DMS153 treated with DMSO at 0.1 percent for 48 hours (cell line): Measurements from ENCODE around the gene GLYR1.
"Not testable (repeated sequence)": the region's sequence is repeated elsewhere in the genome, so short reads cannot be mapped to it uniquely, and the experiment has no call there.

Experiments
- DNase-seq: peaks from one replicate; lab custom pipeline; 2025; ENCODE audit not compliant: unreplicated experiment; lab: John Stamatoyannopoulos, UW

The GLYR1 gene

DNA sequence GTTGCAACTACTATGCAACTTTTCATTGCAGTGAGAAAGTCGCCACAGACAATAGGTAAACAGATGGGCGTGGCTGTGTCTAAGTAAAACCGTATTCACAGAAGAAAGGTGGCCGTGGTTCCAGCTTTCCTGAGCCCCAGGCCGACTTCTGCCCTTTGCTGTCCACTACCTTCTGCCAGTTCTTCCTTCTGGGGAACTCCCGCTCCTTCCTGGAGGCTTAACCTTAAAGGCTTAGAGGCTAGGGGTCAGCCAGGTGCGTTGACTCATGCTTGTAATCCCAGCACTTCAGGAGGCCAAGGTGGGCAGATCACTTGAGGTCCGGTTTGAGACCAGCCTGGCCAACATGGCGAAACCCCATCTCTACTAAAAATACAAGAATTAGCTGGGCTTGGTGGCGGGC, 56.8 kb downstream of the GLYR1 start:
- no peak for DNase-seq

DNA sequence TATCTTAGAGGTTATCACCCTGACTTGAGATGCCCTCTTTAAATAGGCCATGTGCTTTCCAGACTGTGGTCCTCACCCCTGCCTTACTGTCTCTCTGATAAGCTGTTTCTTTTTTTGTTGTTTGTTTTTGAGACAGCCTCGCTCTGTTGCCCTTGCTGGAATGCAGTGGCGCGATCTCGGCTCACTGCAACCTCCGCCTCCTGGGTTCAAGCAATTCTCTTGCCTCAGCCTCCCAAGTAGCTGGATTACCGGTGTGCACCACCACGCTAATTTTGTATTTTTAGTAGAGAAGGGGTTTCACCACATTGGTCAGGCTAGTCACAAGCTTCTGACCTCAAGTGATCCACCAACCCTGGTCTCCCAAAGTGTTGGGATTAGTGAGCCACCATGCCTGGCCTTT, 58.2 kb downstream of the GLYR1 start:
- no peak for DNase-seq

DNA sequence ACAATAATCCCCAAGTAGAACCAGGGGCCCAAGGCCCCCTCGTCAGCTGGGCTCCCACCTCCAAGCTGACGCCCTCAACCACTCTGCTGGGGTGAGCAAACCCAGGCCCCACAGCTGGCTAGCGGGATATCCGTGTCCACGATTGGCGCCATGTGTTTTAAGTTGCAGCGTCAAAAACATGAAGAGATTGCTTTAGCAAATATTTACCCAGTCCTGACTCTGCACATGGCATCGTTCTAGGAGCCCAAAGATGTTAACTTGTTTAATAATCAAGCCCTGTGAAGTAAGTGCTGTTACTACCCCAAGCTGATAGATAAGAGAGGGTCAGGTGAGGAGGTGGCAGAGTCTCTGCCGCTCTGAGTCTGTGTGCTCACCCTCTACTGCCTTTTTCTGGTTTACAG, 58.6 kb downstream of the GLYR1 start:
- no peak for DNase-seq

DNA sequence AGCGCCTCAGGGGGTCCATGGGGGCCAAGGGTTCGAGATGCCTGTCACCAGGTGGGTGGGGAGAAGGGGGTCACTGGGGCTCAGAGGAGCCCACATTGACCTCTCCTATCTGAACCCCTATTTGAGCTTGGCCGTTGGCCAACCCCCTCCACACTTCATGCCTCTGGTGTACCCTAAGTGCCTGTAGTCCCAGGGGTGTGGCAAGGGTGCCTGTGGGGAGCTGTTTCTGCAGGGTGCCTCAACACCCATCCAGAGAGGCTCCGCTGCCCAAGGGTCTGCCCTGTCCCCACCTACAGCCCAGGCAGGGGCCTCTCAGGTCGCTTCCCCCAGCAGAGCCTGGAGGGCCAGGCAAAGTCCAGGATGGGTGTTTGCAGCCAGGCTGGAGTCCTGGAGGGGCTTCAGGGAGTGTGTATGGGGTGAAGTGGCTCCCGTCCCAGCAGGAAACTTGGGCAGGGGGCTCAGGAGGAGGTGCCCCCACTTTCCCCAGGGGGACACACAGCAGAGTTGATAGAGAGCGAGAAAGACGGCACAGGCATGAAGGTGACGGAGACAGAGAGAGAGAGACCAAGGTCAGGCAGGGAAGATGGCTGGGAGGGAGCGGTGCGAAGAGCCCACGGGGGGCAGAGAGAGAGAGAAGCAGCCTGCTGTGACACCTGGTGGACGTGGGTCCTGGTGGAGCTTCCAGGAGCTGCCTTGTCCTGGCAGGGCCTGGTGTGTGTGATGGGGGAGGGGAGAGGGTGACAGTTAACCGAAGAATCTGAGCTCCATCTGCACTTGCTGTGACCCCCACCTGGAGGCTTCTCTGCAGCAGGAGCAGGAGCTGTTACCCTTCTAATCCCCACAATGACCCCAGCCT, 59.2 kb downstream of the GLYR1 start, which contains the start of gene SEPTIN12:
Gene SEPTIN12 (minus strand): TSS at position 719 of the 856 bp plus-strand sequence. CDS start 700 bp downstream, at position 19.
- no peak for DNase-seq

DNA sequence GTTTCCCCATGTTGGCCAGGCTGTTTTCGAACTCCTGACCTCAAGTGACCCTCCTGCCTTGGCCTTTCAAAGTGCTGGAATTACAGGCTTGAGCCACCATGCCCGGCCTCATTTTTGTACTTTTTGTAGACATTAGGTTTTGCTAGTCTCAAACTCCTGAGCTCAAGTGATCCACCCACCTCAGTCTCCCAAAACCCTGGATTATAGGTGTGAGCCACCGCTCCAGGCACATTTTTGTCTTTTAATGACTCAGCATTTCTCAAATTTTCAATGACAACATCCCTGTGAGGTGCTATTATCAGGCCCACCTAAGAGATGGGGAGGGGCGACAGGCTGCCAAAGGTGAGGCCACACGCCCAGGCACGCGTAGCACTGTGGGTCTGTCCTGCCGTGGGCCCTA, 60.0 kb downstream of the GLYR1 start:
- DNase-seq: no peak

DNA sequence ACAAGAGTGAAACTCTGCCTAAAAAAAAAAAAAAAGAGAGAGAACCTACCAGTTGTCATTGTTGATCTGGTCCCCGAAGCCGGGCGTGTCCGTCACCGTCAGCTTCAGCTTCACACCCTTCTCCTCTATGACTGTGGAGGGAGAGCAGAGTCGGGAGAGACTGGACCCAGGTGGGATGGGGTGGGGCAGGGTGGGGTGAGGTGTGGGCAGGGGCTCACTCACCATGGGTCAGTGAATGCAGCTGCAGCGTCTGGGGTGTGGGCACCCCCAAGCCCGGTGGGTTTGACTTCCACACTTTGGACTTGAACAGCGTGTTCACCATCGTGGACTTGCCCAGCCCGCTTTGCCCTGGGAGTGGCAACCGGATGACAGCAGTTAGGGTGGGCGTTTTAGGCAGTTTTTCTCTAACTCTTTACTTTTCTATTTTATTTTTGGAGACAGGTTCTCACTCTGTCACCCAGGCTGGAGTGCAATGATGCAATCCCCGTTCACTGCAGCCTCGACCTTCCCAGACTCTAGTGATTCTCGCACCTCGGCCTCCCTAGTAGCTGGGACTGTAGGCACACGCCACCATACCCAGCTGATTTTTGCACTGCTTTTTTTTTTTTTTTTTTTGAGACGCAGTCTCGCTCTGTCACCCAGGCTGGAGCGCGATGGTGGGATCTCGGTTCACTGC, 61.2 kb downstream of the GLYR1 start:
- DNase-seq: no peak

DNA sequence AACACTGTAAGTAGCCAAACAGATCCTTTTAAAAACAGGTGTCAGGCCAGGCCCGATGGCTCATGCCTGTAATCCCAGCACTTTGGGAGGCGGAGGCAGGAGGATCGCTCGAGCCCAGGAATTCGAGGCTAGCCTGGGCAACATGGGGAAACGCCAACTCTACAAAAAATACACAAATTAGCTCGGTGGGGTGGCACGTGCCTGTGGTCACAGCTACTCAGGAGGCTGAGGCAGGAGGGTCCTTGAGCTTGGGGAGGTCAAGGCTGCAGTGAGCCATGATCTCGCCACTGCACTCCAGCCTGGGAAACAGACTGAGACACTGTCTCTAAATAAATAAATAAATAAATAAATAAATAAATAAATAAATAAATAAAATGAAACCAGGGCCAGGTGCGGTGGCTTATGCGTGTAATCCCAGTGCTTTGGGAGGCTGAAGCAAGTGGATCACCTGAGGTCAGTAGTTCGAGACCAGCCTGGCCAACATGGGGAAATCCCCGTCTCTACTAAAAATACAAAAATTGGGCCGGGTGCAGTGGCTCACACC, 62.6 kb downstream of the GLYR1 start:
- DNase-seq: not testable (repeated sequence)

DNA sequence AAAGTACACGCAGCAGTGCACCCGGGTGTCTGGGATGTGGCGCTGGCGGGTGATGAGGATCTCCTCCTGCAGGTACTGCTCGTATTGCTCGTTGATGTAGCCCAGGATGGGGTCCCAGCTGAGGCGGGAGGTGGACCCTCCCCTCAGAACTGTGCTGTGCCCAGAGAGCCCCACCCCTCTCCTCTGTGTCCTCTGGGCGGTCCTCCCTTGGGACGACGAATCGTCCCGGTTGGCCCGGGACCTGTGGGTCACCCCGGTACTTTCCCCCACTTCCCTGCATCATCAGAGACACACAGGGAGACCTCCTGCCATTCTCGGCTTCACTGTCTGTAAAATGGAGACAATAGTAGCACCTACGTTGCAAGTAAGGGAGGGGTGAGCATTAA, 63.1 kb downstream of the GLYR1 start:
- DNase-seq: no peak

DNA sequence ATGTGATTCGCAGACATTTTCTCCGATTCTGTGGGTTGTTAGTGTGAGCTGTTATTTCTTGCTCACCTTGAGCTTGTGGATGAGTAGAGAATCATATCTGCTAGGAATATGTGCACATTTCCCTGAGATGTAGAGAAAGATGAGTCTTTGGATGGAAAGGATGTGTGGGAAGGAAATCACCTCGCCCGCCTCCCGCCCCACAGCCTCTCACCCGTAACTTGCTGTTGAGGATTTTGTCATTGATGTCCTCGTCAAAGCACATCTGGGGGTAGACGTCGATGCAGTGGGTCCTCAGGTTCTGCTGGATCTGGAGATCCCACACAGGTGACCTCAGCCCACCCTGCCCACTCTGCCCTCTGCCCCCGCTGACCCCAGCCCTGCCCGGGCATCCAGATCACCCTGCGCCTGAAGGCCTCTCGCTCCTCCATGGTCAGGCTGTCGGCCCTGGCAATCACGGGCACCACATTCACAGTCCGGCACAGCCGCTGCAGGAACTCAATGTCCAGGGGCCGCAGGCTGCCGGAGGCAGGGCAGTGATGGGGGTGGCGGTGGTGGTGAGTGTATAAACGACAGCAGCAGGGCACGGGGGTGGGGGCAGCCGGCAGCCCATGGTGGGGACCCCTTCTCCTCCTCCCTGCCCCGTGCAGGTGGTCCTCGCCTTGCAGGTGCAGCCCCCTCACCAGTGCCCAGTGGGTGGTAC, 63.7 kb downstream of the GLYR1 start:
- DNase-seq: no peak

DNA sequence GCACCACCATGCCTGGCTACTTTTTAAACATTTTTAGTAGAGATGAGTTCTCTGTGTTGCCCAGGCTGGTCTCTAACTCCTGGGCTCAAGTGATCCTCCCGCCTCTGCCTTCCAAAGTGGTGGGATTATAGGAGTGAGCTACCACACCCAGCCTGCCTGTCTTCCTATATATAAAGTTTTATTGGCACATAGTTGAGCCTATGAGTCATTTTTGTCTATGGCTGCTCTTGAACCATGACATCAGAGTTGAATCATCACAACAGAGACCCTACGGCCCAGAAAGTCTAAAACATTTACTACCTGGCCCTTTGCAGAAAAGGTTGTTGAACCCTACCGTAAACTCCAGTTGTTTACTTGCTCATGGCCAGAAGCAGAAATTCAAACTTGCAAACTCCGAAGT, 66.9 kb downstream of the GLYR1 start:
- no peak for DNase-seq

DNA sequence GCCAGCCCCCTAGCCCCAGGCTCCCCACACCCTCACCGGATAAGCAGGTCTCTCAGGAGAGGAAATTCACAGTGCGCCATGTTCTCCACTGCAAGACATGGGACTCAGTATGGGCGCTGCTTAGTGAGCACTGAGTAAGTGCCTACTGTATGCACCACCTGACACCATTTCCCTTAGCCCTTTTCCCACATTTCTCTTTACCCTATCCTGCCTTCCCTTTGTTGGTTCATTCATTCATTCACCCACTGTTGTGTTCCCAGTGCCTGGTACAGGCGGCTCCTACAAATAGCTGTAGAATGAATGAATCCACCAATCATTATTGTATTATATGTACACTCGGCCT, 69.1 kb downstream of the GLYR1 start:
- DNase-seq: no peak

DNA sequence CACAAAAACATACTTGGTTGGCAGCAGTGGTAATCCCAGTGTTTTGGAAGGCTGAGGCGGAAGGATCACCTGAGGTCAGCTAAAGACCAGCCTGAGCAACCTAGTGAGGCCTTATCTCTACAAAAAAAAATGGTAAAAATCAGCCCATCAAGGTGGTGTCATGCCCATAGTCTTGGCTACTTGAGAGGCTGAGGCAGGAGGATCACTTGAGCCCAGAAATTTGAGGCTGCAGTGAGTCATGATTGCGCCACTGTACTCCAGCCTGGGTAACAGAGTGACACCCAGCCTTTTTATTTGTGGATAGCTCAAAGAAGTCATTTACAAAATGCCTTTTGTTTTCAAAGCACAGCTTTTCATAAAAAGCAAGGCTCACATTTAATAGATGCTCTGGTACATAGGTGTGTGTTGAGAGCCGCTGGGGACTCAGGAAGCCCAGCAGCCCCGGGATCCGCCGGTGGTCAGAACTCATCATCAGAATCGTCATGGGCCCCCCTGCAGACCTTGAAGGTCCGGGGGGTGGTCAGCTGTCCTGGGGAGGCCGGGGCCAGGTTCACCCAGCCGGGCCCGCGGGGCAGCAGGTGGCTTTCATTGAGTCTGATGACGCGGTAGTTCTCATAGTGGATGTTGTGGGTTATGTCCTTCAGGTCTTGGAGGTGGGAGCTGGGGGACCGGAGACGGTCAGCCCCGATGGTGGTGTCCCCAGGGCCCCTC, 69.6 kb downstream of the GLYR1 start:
- no peak for DNase-seq

DNA sequence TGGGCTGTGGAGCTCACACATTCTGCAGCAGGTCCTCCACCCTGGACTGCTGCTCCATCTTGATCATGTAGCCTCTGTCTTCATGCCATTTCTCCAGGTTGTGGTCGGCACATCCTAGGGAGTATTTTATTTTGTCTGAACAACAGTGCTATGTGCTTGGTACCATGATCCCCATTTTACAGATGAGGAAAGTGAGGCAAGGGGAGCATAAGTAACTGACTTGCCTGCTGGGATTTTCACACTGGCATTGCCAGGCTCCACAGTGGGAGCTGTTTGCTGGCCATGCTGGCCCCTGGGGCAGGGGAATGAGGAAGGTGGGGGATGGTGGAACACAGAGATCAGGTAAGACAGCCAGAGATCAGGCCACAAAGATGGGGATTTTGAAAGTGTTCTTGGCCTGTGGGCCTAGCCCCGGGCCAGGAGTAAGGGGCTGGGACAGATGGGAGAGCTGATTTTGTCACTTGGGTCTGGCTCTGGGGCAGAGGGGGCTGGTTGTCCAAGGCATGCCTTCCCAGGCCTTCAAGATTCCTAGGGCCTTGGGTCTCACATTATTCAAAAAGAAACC, 70.9 kb downstream of the GLYR1 start:
- DNase-seq: no peak

DNA sequence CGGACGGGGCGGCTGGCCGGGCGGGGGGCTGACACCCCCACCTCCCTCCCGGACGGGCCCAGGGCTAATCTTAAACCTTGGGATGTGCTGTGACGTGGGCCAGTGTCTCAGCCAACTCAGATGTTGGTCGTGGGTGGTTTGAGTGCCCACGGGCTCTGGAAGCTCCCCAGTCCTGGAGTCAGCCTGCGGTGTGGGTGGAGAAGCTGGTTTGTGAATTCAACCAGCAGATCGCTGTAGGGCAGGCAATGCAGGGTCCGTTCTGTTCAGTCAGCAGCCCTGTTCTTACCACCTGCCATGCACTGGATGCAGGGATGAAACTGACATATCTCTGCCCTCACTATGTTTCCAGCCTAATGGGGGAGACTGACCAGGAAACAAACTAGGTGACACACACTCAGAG, 72.1 kb downstream of the GLYR1 start:
- DNase-seq: no peak

DNA sequence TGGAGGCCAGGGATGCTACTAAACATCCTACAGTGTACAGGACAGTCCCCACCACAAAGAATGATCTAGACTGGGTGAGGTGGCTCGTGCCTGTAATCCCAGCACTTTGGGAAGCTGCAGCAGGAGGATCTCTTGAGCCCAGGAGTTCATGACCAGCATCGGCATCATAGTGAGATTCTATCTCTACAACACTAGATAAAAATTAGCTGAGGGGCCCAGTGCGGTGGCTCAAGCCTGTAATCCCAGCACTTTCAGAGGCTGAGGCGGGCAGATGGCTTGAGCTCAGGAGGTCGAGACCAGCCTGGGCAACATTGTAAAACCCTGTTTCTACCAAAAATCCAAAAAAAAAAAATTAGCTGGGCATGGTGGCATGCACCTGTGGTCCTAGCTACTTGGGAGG, 74.7 kb downstream of the GLYR1 start:
- DNase-seq: no peak

DNA sequence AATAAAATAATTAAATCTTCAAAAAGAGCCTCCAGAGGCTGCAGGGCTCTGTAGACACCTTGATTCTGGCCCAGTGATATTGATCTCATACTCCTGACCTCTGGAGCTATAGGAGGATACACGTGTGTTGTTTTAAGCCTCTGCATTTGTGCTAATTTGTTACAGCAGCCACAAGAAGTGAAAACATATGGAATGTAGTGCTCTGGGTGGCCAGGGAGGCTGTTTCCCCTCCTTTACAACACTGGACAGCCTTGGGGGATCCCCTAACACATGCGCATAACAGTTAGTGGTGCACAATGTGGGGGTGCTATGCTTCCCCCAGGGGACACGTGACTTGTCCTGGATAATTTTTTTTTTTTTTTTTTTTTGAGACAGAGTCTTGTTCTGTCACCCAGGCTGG, 75.4 kb downstream of the GLYR1 start:
- DNase-seq: no peak

DNA sequence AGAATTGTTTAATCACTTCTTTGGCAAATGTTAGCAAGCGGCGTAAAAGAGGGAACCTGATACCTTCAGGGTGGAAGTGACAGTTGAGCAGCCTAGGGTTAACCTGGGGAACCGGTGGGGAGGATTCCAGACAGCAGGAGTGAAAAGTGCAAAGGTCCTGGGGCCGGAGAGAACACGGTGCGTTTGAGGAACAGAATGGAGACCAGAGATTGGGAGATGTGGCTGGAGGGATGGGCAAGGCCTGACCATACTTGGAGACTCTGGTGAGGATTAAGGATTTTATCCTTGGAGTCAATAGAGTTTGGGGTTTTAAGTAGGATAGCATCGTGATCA, 77.8 kb downstream of the GLYR1 start:
- DNase-seq: no peak

DNA sequence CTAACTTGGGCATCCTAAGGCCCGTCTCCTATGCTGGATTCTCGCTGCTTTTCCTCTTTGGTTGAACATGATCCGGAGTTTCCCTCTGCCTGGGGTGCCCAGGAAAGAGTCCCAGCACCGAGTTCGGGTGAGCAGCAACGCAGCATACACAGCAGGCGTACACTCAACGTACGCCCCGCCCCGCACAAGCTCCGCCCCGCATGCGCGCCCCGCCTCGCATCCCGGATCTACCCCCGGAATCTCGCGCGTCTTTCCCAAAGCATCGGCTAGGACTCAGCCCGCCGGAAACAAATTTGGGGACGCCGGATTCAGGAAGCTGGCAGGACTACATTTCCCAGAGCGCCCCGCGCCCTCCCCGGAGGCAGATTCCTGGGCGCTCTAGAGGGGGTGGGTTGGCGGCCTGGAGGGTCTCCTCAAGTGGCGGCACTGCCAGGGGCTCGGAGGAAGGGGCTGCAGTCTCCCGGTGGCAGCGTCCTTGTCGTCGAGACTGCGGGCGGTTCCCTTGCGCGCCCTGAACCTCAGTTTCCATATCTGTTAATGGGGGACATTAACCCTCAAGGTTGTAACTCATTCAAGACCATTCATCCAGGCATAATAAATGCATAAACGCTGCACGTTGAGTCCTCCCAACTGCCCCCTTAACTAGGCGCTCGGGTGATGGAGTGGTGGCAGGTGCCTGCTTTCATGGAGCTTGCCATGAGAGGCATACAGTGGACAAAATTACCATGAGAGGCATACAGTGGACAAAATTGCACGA, 78.4 kb downstream of the GLYR1 start:
- peak; percentile 89 for DNase-seq

DNA sequence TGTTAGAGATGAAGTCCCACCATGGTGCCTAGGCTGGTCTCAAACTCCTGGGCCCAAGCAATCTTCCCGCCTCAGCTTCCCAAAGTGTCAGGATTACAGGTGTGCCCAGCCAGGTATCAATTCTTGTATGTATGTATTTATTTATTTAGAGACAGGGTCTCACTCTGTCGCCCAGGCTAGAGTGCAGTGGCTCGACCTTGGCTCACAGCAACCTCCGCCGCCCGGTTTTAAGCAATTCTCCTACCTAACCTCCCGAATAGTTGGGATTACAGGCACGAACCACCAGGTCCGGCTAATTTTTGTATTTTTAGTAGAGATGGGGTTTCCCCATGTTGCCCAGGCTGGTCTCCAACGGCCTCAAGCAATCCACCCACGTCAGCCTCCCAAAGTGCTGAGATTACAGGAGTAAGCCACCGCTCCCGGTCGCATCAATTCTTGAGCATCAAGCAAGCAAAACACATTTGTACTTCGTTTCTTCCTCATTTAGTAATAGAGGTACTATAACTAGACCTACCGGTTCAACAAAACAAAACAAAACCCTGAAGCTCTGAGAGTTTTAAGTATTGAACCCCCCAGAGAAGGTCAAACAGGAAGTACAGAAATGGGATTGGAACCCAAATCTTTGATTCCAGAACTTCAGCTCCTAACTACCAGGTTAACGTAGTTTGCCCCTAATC, 79.1 kb downstream of the GLYR1 start:
- DNase-seq: no peak
